Stimulated activated CD4-positive, alpha-beta T cell treated with anti-CD3 and anti-CD28 coated beads, Interleukin-1b, Interleukin-23, amount 100 ng/mL, for 1 hour (primary cell): ENCODE results near the gene SHROOM2.
A peak's percentile ranks its signal among the peaks of the same experiment; 100 is the strongest.

Source experiments
- DNase-seq, 2 donors: peaks; one replicate each; pipeline ENCODE4 v3.0.0-alpha.2; 2020; ENCODE audit warnings: low read depth in 2 of 2

Gene SHROOM2

GRCh38 chrX:9942086-9942485 is 155.9 kb downstream of the SHROOM2 start:
- peak in 1 of 2 donors; percentile 14 for DNase-seq

- no peak for DNase-seq
Observed at GRCh38 chrX:9943420-9943819, 157.2 kb downstream of the SHROOM2 start.

GRCh38 chrX:9947131-9947794 is 161.0 kb downstream of the SHROOM2 start:
- no peak for DNase-seq

GRCh38 chrX:9948406-9948805 is 162.2 kb downstream of the SHROOM2 start:
- DNase-seq, result no peak

GRCh38 chrX:9952300-9952699 is 166.1 kb downstream of the SHROOM2 start:
- no peak for DNase-seq

DNA sequence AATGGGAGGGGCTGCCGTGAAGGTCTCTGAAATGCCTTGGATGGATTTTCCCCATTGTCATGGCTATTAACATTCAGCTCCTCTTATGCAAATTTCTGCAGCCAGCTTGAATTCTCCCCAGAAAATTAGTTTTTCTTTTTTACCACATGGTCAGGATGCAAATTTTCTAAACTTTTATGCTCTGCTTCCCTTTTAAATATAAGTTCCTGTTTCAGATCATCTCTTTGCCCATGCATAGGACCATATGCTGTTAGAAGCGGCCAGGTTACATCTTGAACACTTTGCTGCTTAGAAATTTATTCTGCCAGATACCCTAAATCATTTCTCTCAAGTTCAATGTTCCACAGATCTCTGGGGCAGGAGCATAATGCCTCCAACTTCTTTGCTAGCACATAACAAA is 167.2 kb downstream of the SHROOM2 start:
- no peak for DNase-seq

DNA sequence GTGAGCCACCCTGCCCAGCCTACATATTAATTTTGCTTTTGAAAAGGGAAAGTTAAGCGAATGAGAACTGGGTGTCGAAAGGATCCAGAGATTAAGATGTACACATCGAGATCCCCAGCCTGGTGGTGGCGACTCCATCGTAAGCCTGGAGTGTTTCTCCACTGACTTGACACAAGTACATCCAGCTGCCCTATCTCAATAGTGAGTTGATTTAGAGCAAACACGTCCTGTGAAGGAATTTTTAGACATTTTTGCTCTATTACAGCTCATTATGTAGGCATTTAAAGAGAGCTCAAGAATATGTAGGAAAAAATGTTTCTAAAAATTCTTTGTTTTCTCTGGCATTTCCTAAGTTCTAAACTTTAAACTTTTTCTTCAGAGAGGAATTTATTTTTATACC is 169.3 kb downstream of the SHROOM2 start:
- DNase-seq, result no peak

GRCh38 chrX:9957743-9958142 is 171.5 kb downstream of the SHROOM2 start:
- DNase-seq, result no peak

DNA sequence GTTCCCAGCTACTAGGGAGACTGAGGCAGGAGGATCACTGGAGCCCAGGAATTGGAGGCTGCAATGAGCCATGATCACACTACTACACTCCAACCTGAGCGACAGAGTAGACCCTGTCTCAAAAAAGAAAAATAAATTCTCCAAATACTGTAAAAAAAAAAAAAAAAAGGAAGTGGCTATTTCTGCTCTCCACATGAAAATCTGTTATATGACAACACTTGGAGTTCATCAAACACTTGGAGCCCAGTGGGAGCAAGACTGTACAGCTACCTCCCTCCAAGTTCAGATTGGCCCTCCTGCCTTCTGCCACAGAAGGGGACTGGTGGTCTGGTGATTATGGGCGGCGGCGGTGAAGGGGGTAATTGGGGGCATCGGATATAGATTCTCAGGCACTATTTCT is 172.0 kb downstream of the SHROOM2 start:
- no peak for DNase-seq

- DNase-seq, result no peak
Observed at GRCh38 chrX:9961750-9962149, 175.5 kb downstream of the SHROOM2 start.

DNA sequence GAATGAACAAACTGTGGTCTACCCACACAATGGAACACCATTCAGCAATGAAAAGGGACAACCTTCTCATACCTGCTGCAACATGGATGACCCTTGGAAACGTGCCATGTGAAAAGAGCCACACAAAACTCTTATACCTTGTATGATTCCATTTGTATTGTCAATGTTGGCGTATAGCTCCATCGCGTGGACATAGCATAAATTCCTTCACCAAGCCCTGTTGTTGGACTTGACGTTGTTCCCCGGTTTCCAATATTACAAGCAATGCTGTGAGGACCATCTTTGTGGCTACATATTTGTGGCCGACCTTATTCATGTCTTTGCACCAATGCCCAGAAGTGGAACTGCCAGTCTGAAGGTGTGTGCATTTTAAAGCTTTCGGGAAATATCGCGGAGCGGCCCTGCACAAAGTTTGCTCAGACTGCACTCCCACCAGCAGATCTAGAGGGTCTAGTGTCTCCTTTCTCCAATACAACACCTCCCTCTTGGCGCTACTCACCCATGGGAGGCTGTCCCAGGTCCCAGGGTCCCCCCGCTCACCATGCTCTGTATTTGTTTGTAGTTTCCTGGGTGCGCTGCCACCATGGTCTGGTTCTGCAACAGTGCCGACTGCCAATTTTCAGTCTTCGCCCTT is 180.7 kb downstream of the SHROOM2 start, which contains the start of gene CLDN34:
Gene CLDN34 (plus strand): TSS at position 584 of the 634 bp plus-strand sequence. CDS start 0 bp downstream, at position 584.
- DNase-seq, result no peak

- no peak for DNase-seq
Observed at GRCh38 chrX:9977635-9978034, 191.4 kb downstream of the SHROOM2 start.

DNA sequence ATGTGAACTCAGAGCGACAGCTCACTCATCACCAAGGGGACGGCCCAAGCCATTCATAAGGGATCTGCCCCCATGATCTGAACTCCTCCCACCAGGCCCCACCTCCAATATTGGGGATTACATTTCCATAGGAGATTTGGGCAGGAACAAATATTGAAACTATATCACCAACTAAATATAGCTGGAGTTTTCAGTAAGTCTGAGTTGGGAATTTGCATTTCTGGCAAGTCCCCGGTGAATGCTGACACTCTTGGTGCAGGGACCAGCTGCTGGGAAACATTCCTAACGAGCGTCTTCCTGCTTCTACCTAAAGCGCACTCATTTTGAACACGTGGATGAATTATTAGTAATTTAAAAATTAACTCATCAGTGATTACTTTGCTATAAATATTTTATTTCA is 194.2 kb downstream of the SHROOM2 start:
- DNase-seq, result no peak

- no peak for DNase-seq
Observed at GRCh38 chrX:9980927-9981326, 194.7 kb downstream of the SHROOM2 start.

- DNase-seq, result no peak
Observed at GRCh38 chrX:9983441-9983840, 197.2 kb downstream of the SHROOM2 start.

- no peak for DNase-seq
Observed at GRCh38 chrX:9983846-9984245, 197.6 kb downstream of the SHROOM2 start.

- DNase-seq, result no peak
Observed at GRCh38 chrX:9988762-9989161, 202.5 kb downstream of the SHROOM2 start.

DNA sequence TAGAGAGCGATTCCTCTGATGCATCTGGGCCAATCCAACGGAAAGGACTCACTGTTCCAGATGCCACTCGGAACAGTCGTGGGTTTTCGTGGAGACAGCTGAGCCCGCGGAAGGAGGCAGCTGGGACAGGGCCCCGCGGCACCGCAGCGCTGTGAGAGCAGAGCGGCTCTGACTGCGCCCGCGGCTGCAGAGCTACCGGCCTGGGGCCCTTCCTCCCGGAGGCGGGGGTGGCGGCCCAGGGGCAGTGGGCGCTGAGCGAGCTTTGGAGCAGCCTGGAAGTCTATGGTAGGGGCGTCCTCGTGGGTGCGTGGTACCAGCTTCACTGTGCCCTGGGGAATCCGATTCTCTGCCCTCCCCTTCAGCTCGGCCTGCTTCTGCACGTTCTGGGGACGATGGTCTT is 205.8 kb downstream of the SHROOM2 start:
- no peak for DNase-seq

DNA sequence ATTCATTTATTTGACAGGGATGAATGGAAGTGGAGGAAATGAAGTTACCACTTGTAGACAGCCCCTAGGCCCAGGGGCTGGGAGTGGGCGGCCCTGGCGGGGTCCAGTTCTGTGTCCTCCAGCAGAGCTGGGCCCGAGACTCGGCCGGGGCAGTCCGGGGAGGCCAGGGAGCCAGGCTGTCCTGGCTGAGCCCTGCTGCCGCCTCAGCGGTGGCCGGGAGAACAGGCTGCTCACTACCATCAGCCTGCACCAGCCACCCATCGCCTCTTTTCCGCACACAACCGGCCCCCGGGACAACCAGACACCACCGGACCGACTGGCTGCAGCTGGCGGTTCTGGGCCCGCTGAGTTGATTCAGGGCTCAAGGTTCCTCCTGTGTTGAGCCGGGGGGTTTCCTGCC is 206.5 kb downstream of the SHROOM2 start:
- DNase-seq, result no peak

- DNase-seq, result peak; percentile 48 to 56
Observed at GRCh38 chrX:9995855-9996339, 209.7 kb downstream of the SHROOM2 start.

DNA sequence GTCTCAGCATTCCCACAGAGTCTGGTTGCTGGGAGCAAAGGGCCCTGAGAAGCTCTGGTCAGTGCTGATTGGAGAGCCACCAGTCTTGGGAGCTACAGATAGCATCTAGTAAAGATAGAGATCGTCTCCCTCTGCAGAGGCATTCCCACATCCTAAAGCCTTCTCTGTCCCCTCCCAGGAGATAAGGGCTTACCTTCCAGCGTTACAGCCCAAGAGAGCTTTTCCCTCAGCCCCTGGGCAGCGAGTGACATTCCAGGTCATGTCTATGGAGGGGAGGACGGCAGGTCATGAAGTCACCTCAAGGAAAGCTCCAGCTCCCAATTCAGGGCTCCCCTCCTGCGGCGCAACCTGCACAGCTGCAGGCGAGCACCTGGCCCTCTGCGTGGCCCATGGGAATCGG is 210.8 kb downstream of the SHROOM2 start:
- DNase-seq, result no peak

- peak in 1 of 2 donors; percentile 17 for DNase-seq
Observed at GRCh38 chrX:9997524-9997923, 211.3 kb downstream of the SHROOM2 start.
